Left renal pelvis (tissue), 4 donors: ENCODE results near the gene SEC23A. TPM values are rescaled to one million over a fixed set of nuclear protein-coding genes. Genes with fewer than 3 reads are reported as not detected.
"Not testable (repeated sequence)": the region's sequence is repeated elsewhere in the genome, so short reads cannot be mapped to it uniquely, and the experiment has no call there.

ENCODE experiments used
- DNase-seq, 4 donors: peaks; one replicate each; pipeline ENCODE4 v3.0.0-alpha.2; 2013; ENCODE audit warnings: low read depth in 4 of 4, low spot score in 3 of 4
- polyA plus RNA-seq, 4 donors: library from polyadenylated mRNA; unstranded; fragments of 120-200 nt; gene quantifications; one replicate each; pipeline ENCODE4 v1.2.1, GENCODE V29; 2013; ENCODE audit not compliant: insufficient read length in 4 of 4

SEC23A gene
- polyA plus RNA-seq, 4 donors: 60.5 to 120 (median 69.1) TPM

GRCh38 chr14:39034481-39035296 lies 68.3 kb downstream of the SEC23A start:
- no peak for DNase-seq

GRCh38 chr14:39033371-39033770 lies 69.7 kb downstream of the SEC23A start:
- DNase-seq: no peak

GRCh38 chr14:39030209-39030608 lies 72.8 kb downstream of the SEC23A start:
- no peak for DNase-seq

GRCh38 chr14:39029789-39030188 lies 73.2 kb downstream of the SEC23A start:
- no peak for DNase-seq

- no peak for DNase-seq
These were observed 74.4 kb downstream of the SEC23A start for GRCh38 chr14:39028620-39029019.

GRCh38 chr14:39025810-39026627 lies 77.0 kb downstream of the SEC23A start:
- DNase-seq: no peak

- no peak for DNase-seq
These were observed 77.7 kb downstream of the SEC23A start for GRCh38 chr14:39025250-39025809.

DNA sequence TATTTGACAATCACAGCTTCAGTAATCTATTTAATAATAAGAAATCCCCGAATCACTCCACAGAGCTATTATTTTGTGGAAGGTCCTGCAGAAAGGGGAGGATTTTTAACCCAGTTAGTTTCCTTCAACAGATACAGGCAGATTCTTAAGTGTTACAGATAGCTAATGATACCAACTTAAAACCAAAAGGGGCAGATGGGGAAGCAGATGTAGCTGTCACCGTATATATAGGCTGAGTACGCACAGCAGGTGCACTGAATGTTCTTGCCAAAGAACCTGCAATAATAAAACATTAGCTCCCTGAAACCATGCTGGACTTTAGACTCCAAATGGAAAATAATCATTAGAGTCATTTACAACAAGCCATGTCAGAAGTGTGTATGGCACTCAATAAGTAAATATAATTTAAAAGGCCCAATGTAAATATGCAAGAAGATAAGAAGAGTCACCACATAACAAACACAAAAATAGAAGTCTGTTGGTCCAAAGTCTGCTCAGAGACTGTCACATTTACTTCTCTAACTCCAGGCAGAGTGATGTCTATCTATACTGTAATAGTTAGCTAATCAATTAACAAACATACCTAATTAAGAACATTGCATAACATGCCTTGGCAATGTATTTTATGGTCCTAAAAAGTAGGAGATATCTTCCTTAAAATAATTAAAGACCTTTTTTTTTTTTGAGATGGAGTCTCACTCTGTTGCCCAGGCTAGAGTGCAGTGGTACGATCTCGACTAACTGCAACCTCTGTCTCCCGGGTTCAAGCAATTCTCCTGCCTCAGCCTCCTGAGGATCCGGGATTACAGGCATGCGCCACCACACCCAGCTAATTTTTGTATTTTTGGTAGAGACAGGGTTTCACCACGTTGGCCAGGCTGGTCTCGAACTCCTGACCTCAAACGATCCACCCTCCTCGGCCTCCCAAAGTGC lies 78.8 kb downstream of the SEC23A start:
- no peak for DNase-seq

DNA sequence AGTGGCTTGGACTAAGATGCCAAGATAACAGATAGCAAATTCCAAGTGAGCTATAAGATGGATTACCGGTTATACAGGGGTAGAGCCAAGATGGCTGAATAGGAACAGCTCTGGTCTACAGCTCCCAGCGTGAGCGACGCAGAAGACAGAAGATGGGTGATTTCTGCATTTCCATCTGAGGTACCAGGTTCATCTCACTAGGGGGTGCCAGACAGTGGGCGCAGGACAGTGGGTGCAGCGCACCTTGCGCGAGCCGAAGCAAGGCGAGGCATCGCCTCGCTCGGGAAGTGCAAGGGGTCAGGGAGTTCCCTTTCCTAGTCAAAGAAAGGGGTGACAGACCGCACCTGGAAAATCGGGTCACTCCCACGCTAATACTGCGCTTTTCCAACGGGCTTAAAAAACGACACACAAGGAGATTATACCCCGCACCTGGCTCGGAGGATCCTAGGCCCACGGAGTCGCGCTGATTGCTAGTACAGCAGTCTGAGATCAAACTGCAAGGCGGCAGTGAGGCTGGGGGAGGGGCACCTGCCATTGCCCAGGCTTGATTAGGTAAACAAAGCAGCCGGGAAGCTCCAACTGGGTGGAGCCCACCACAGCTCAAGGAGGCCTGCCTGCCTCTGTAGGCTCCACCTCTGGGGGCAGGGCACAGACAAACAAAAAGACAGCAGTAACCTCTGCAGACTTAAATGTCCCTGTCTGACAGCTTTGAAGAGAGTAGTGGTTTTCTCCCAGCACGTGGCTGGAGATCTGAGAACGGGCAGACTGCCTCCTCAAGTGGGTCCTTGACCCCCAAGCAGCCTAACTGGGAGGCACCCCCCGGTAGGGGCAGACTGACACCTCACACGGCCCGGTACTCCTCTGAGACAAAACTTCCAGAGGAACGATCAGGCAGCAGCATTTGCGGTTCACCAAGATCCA lies 85.7 kb downstream of the SEC23A start:
- DNase-seq: not testable (repeated sequence)

DNA sequence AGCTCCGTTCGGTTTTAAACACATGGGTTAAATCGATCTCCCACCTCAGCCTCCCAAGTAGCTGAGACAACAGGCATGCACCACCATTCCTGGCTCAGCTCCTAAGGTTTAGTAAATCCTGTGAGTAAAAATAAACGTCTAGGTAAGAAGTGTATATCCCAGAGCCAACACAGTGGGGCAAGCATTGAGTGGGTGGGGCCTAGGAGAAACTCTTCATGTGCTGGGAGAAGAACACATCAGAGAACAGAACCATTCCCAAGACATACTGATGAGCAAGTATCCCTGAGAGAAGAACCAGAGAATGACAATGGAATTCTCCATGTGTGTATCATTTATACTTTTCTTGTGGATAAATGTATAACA lies 86.3 kb downstream of the SEC23A start:
- DNase-seq: no peak

- no peak for DNase-seq
These were observed 87.0 kb downstream of the SEC23A start for GRCh38 chr14:39015964-39016577.

- DNase-seq: peak in 3 of 4 donors; percentile 10 to 19 (median 12)
These were observed 87.6 kb downstream of the SEC23A start for GRCh38 chr14:39015360-39015961.

GRCh38 chr14:39014460-39014859 lies 88.6 kb downstream of the SEC23A start:
- no peak for DNase-seq

DNA sequence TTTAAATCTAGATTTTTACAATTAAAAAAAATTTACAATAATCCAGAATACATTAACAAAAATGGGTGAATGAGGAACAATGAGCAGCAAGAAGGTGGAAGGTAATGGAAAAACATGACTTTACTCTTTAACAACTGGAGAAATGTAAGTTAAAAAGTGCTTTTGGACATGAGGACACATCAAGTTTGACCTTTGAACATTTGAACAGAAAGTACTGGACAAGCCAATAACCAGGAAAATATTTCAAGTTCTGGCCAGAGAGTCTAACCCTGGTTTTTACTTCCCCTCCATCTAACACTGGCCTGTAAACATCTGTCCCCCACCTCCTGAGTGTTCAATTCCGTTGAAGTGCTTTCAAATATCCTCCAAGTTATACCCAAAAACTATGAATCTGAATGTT lies 94.1 kb downstream of the SEC23A start:
- DNase-seq: not testable (repeated sequence)

DNA sequence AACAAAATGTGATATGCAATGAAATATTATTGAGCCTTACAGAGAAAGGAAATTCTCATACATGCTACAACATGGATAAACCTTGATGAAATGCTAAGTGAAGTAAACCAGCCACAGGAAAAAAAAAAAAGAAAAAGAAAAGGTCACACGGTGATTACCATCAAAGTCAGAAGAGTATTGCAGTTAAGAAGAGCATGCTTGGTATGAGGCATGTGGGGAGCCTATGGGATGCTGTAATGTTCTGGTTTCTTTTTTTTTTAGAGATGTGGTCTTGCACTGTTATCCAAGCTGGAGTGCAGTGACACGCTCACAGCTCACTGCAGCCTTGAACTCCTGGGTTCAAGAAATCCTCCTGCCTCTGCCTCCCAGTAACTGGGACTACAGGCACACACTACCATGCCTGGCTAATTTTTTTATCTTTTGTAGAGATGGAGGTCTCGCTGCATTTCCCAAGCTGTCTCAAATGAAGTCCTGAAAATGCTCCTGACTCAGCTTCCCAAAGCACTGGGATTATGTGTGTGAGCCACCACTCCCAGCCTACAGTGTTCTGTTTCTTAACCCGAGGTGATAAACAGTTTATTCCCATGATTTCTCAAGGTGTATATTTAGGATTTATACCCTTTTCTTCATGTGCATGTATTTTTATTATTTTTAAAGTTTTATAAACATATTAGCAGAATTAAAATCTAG lies 96.2 kb downstream of the SEC23A start:
- DNase-seq: no peak

- DNase-seq: peak in 3 of 4 donors; percentile 16 to 28 (median 19)
These were observed 97.8 kb downstream of the SEC23A start for GRCh38 chr14:39005044-39005880.

DNA sequence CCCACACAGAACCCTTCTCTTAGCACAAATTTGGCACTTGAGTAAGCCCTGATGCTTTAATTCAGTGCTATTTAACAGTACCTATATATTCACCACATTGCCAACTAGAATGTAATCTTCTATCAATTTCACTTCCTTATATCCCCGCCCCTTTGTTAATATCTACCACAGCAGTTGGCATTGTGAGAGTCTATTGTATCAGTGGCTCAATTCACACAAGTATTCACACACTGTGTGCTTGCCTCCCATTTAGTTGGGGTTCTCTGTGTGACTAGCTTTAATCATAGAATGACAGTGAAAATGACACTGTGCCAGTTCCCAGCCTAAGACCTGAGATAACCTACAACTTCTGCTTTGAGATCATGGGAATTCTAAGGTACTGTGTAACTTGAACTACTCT lies 103.1 kb downstream of the SEC23A start:
- DNase-seq: no peak
